GM21576 (cell line): ENCODE results near the gene MBTD1.
"Not testable (repeated sequence)": the region's sequence is repeated elsewhere in the genome, so short reads cannot be mapped to it uniquely, and the experiment has no call there.

Experiments
- ATAC-seq: cut with Tn5 transposase; IDR thresholded peaks from one replicate; pipeline ENCODE4 v1.9.1; 2021; ENCODE audit warnings: mild to moderate bottlenecking, moderate library complexity; ENCODE audit not compliant: unreplicated experiment

MBTD1 gene

GRCh38 chr17:51256101-51256500 is 3.7 kb downstream of the MBTD1 start:
- ATAC-seq = no peak

- ATAC-seq = no peak
Measured at GRCh38 chr17:51255673-51256072, 4.2 kb downstream of the MBTD1 start.

GRCh38 chr17:51251010-51251409 is 8.8 kb downstream of the MBTD1 start:
- no peak for ATAC-seq

- ATAC-seq = no peak
Measured at GRCh38 chr17:51250314-51250840, 9.5 kb downstream of the MBTD1 start.

- ATAC-seq = no peak
Measured at GRCh38 chr17:51245535-51245934, 14.3 kb downstream of the MBTD1 start.

- ATAC-seq = no peak
Measured at GRCh38 chr17:51244041-51244440, 15.8 kb downstream of the MBTD1 start.

GRCh38 chr17:51240275-51240674 is 19.6 kb downstream of the MBTD1 start:
- no peak for ATAC-seq

- ATAC-seq = peak; percentile 76
Measured at GRCh38 chr17:51238255-51238887, 21.5 kb downstream of the MBTD1 start.

- no peak for ATAC-seq
Measured at GRCh38 chr17:51234162-51234561, 25.7 kb downstream of the MBTD1 start.

- no peak for ATAC-seq
Measured at GRCh38 chr17:51231999-51232398, 27.9 kb downstream of the MBTD1 start.

GRCh38 chr17:51230306-51230705 is 29.5 kb downstream of the MBTD1 start:
- ATAC-seq = no peak

GRCh38 chr17:51229889-51230288 is 30.0 kb downstream of the MBTD1 start:
- no peak for ATAC-seq

- no peak for ATAC-seq
Measured at GRCh38 chr17:51228161-51228560, 31.7 kb downstream of the MBTD1 start.

- not testable (repeated sequence) for ATAC-seq
Measured at GRCh38 chr17:51225523-51225922, 34.3 kb downstream of the MBTD1 start.

- ATAC-seq = no peak
Measured at GRCh38 chr17:51224402-51225262, 35.2 kb downstream of the MBTD1 start.

- no peak for ATAC-seq
Measured at GRCh38 chr17:51221322-51221721, 38.5 kb downstream of the MBTD1 start.

GRCh38 chr17:51217946-51218345 is 41.9 kb downstream of the MBTD1 start:
- ATAC-seq = no peak

GRCh38 chr17:51214920-51215319 is 44.9 kb downstream of the MBTD1 start:
- no peak for ATAC-seq

GRCh38 chr17:51203838-51204237 is 56.0 kb downstream of the MBTD1 start:
- ATAC-seq = no peak

- no peak for ATAC-seq
Measured at GRCh38 chr17:51200846-51201245, 59.0 kb downstream of the MBTD1 start.

GRCh38 chr17:51200295-51200694 is 59.6 kb downstream of the MBTD1 start:
- no peak for ATAC-seq

- no peak for ATAC-seq
Measured at GRCh38 chr17:51197754-51198153, 62.1 kb downstream of the MBTD1 start.
